ENCODE results near the gene AKAP6. TPM values are rescaled to one million over a fixed set of nuclear protein-coding genes. Genes with fewer than 3 reads are reported as not detected.
"Not testable (repeated sequence)": the region's sequence is repeated elsewhere in the genome, so short reads cannot be mapped to it uniquely, and the experiment has no call there.

The AKAP6 gene
- total and polyA plus RNA-seq, 4 donors: 0.42 to 3.2 (median 1.7) TPM

GRCh38 chr14:32576977-32577376 lies 247.9 kb downstream of the AKAP6 start:
- Histone ChIP-seq H3K4me3 (ENCODE audit: low read depth in 1 of 3, low read length in 3 of 3) (no peak overlapping the region), H3K4me1 (ENCODE audit: control insufficient read depth in 4 of 4, insufficient read depth in 4 of 4, low read length in 3 of 4) (peaks cover 1 to 24% (median 23%) of the 10 kb centered on the region in 4 donors), H3K9me3 (ENCODE audit: control insufficient read depth in 4 of 4, low read length in 3 of 4) (no peaks in the 10 kb centered on the region), H3K27me3 (ENCODE audit: control insufficient read depth in 4 of 4, insufficient read depth in 4 of 4, low read length in 3 of 4) (no peaks in the 10 kb centered on the region), H3K9ac (ENCODE audit: low read depth in 1 of 2, low read length in 2 of 2) (no peak overlapping the region), H3K36me3 (ENCODE audit: control insufficient read depth in 4 of 4, insufficient read depth in 3 of 4, low read depth in 1 of 4, low read length in 3 of 4) (no peaks in the 10 kb centered on the region), H3K27ac (ENCODE audit: low read depth in 1 of 2, low read length in 2 of 2) (no peak overlapping the region)
- WGBS: 93% methylated on average over 2 of the region's 2 CpGs
- TF ChIP-seq JUND (IDR thresholded peaks at IDR 0.05) (no peak), RAD21 (IDR thresholded peaks at IDR 0.05) (no peak)
- DNase-seq (ENCODE audit: low spot score): no peak

- Histone ChIP-seq H3K9ac (ENCODE audit: low read depth in 1 of 2, low read length in 2 of 2) (no peak overlapping the region), H3K27ac (ENCODE audit: low read depth in 1 of 2, low read length in 2 of 2) (no peak overlapping the region), H3K36me3 (ENCODE audit: control insufficient read depth in 4 of 4, insufficient read depth in 3 of 4, low read depth in 1 of 4, low read length in 3 of 4) (no peaks in the 10 kb centered on the region), H3K9me3 (ENCODE audit: control insufficient read depth in 4 of 4, low read length in 3 of 4) (no peaks in the 10 kb centered on the region), H3K4me1 (ENCODE audit: control insufficient read depth in 4 of 4, insufficient read depth in 4 of 4, low read length in 3 of 4) (peaks cover 1 to 18% (median 13%) of the 10 kb centered on the region in 4 donors), H3K4me3 (ENCODE audit: low read depth in 1 of 3, low read length in 3 of 3) (no peak overlapping the region), H3K27me3 (ENCODE audit: control insufficient read depth in 4 of 4, insufficient read depth in 4 of 4, low read length in 3 of 4) (no peaks in the 10 kb centered on the region)
- 76% methylated on average over 1 of the region's 1 CpG for WGBS
- no peak for DNase-seq (ENCODE audit: low spot score)
- TF ChIP-seq ZBTB33 (IDR thresholded peaks at IDR 0.05): no peak
- no peak for TF ChIP-seq RAD21 (IDR thresholded peaks at IDR 0.05)
- no peak for TF ChIP-seq ATF3 (IDR thresholded peaks at IDR 0.05)
- TF ChIP-seq SP1 (IDR thresholded peaks at IDR 0.05): no peak
- TF ChIP-seq TAF1 (conservative IDR thresholded peaks at IDR 0.05): no peak
- TF ChIP-seq REST (IDR thresholded peaks at IDR 0.05): no peak
- no peak for TF ChIP-seq FOXA1 (IDR thresholded peaks at IDR 0.05)
- TF ChIP-seq EGR1 (IDR thresholded peaks at IDR 0.05; ENCODE audit: low read depth in 2 of 2): no peak
- TF ChIP-seq GABPA (IDR thresholded peaks at IDR 0.05 in 1 of 2, conservative IDR thresholded peaks at IDR 0.05 in 1 of 2): no peak
- no peak for TF ChIP-seq CTCF (IDR thresholded peaks at IDR 0.05; ENCODE audit: low read depth, low read length, missing input control)
- no peak for TF ChIP-seq RXRA (IDR thresholded peaks at IDR 0.05)
- TF ChIP-seq JUND (IDR thresholded peaks at IDR 0.05): no peak
These were observed 249.1 kb downstream of the AKAP6 start for GRCh38 chr14:32578181-32578580.

- not testable (repeated sequence) for DNase-seq (ENCODE audit: low spot score); H3K4me3 ChIP-seq (ENCODE audit: low read depth in 1 of 3, low read length in 3 of 3); H3K4me1 ChIP-seq (ENCODE audit: control insufficient read depth in 4 of 4, insufficient read depth in 4 of 4, low read length in 3 of 4); H3K36me3 ChIP-seq (ENCODE audit: control insufficient read depth in 4 of 4, insufficient read depth in 3 of 4, low read depth in 1 of 4, low read length in 3 of 4); H3K27me3 ChIP-seq (ENCODE audit: control insufficient read depth in 4 of 4, insufficient read depth in 4 of 4, low read length in 3 of 4); H3K27ac ChIP-seq (ENCODE audit: low read depth in 1 of 2, low read length in 2 of 2); H3K9me3 ChIP-seq (ENCODE audit: control insufficient read depth in 4 of 4, low read length in 3 of 4); H3K9ac ChIP-seq (ENCODE audit: low read depth in 1 of 2, low read length in 2 of 2)
- WGBS: 87% methylated on average over 12 of the region's 13 CpGs
These were observed 254.3 kb downstream of the AKAP6 start for GRCh38 chr14:32583427-32583826.
